Right cardiac atrium (tissue), 5 donors: ENCODE results near the gene ZNF324. TPM values are rescaled to one million over a fixed set of nuclear protein-coding genes. Genes with fewer than 3 reads are reported as not detected.
"Not testable (repeated sequence)": the region's sequence is repeated elsewhere in the genome, so short reads cannot be mapped to it uniquely, and the experiment has no call there.

Source experiments
- ATAC-seq, 2 donors: fragments of 200-7000 bp; cut with Tn5 transposase; one replicate each; pipeline versions ENCODE4 v1.8.0 to v1.9.1; 2020; ENCODE audit warnings: moderate library complexity in 2 of 2, mild to moderate bottlenecking in 1 of 2
- DNase-seq, 3 donors: peaks; one replicate each; pipeline ENCODE4 v3.0.0-alpha.2; 2020
- H3K27ac ChIP-seq: one replicate; pipeline ENCODE4 v1.5.1; 2013; ENCODE audit warnings: mild to moderate bottlenecking, low read length, control low read depth, moderate library complexity
- H3K27me3 ChIP-seq: one replicate; pipeline ENCODE4 v1.6.1; 2013; ENCODE audit not compliant: control insufficient read depth, insufficient read depth
- H3K4me1 ChIP-seq: one replicate; pipeline ENCODE4 v1.6.1; 2013; ENCODE audit warnings: low read length; ENCODE audit not compliant: control insufficient read depth, insufficient read depth
- H3K4me3 ChIP-seq: one replicate; pipeline ENCODE4 v1.5.1; 2013; ENCODE audit warnings: low read length, control low read depth
- H3K9me3 ChIP-seq: one replicate; pipeline ENCODE4 v1.6.1; 2013; ENCODE audit warnings: low read length; ENCODE audit not compliant: control insufficient read depth
- WGBS: extraction: QIAGEN DNeasy Blood & Tissue Kit; methylation state at CpG from one replicate; pipeline ENCODE4 v1.1.7; 2013; 5-methylcytosine and 5-hydroxymethylcytosine counted together
- intact Hi-C, 4 donors: fragments of 100-400 bp; cut with DNase I; formaldehyde crosslinking; loops; one replicate each; pipeline versions ENCODE4 v1.11.0 to v1.14.0; 2022 to 2023
- long read RNA-seq, 4 donors: library from polyadenylated mRNA; unstranded; transcript quantifications; one replicate each; pipeline ENCODE4 v2.0.0, GENCODE V29; 2020 to 2021
- polyA plus RNA-seq: library from polyadenylated mRNA; stranded (reverse); fragments of 200-250 nt; gene quantifications from one replicate; pipeline ENCODE4 v1.2.3, GENCODE V29; 2013
- total RNA-seq, 4 donors: library from RNA; stranded (reverse); fragmentation: NEBNext Ultra II Directional; extraction: Animal tissue kit (Norgen Biotek cat#: 25700); gene quantifications; one replicate each; pipeline ENCODE4 v1.2.1, GENCODE V29; 2021
- donor health status: healthy with polysubstance abuse.
- donor health status: DM: no; HTN: yes; CAD: no.
- donor health status: DM: no; HTN: no; CAD: no.
- donor health status: DM: no; HTN: yes; CAD: no; lungs with severe emphysema.
- donor health status: DM: yes; HTN: yes; CAD: no.

ZNF324 gene
- total RNA-seq (1 to 10 TPM; 5.2 to 7.4 (median 6.9) TPM), polyA plus RNA-seq (3.3 TPM)
- long read RNA-seq, donor 1, transcript ZNF324-201 (4 exons, 3,000 nt): major isoform, 13 of 29 reads
- long read RNA-seq, donor 1, partial matches to known transcripts: 1 of 29 reads
- long read RNA-seq, donor 1, other reads (novel, unspliced or antisense): 15 of 29 reads
- long read RNA-seq, donor 2, transcript ZNF324-201 (4 exons, 3,000 nt): major isoform, 14 of 15 reads
- long read RNA-seq, donor 2, partial matches to known transcripts: 0 of 15 reads
- long read RNA-seq, donor 2, other reads (novel, unspliced or antisense): 1 of 15 reads
- long read RNA-seq, donor 3, transcript ZNF324-201 (4 exons, 3,000 nt): major isoform, 46 of 108 reads
- long read RNA-seq, donor 3, partial matches to known transcripts: 61 of 108 reads
- long read RNA-seq, donor 3, other reads (novel, unspliced or antisense): 1 of 108 reads
- long read RNA-seq, donor 4, transcript ZNF324-201 (4 exons, 3,000 nt): major isoform, 10 of 19 reads
- long read RNA-seq, donor 4, partial matches to known transcripts: 0 of 19 reads
- long read RNA-seq, donor 4, other reads (novel, unspliced or antisense): 9 of 19 reads

- under 1% methylated on average over 92 of the region's 92 CpGs for WGBS
- Histone ChIP-seq H3K4me3 (peak within 1 kb of the TSS; percentile 87), H3K27me3 (no peaks in the 10 kb centered on the region), H3K4me1 (peaks cover 6% of the 10 kb centered on the region), H3K27ac (peak within 1 kb of the TSS; percentile 15), H3K9me3 (no peaks in the 10 kb centered on the region)
- DNase-seq (peak; percentile 99 to 100 (median 99)), ATAC-seq (peak; percentile 98)
- intact Hi-C loops: no loop called here
Observed at GRCh38 chr19:58466760-58467589, at the start of gene ZNF324. TSS of gene ZNF324 (plus strand) at chr19:58467080. CDS start at chr19:58469186, 2,106 bp downstream.

GRCh38 chr19:58428617-58429016 lies 38.3 kb upstream of the ZNF324 start:
- Histone ChIP-seq H3K4me1 (no peaks in the 10 kb centered on the region), H3K27ac (no peak overlapping the region), H3K4me3 (no peak overlapping the region), H3K27me3 (no peaks in the 10 kb centered on the region), H3K9me3 (peaks cover 29% of the 10 kb centered on the region)
- 75% methylated on average over 1 of the region's 1 CpG for WGBS
- intact Hi-C loops: no loop called here
- ATAC-seq (peak in 1 of 2 donors; percentile 22), DNase-seq (no peak)

GRCh38 chr19:58429745-58430144 lies 37.1 kb upstream of the ZNF324 start:
- Histone ChIP-seq H3K4me1 (no peaks in the 10 kb centered on the region), H3K4me3 (no peak overlapping the region), H3K27me3 (no peaks in the 10 kb centered on the region), H3K9me3 (peaks cover 40% of the 10 kb centered on the region), H3K27ac (no peak overlapping the region)
- DNase-seq: no peak
- intact Hi-C loops: no loop called here
- ATAC-seq: no peak

GRCh38 chr19:58434217-58434616 lies 32.7 kb upstream of the ZNF324 start:
- intact Hi-C loops: no loop called here
- H3K27ac ChIP-seq: no peak overlapping the region
- no peak for ATAC-seq
- peaks cover 40% of the 10 kb centered on the region for H3K9me3 ChIP-seq
- peak overlapping the region; percentile 11 for H3K4me3 ChIP-seq
- H3K4me1 ChIP-seq: peaks cover 2% of the 10 kb centered on the region
- 96% methylated on average over 2 of the region's 2 CpGs for WGBS
- no peak for DNase-seq
- H3K27me3 ChIP-seq: no peaks in the 10 kb centered on the region

- intact Hi-C loops: no loop called here
- peak within 1 kb of the TSS; percentile 77 for H3K27ac ChIP-seq
- DNase-seq (peak; percentile 98), ATAC-seq (peak; percentile 99)
- no peaks in the 10 kb centered on the region for H3K27me3 ChIP-seq
- 7% methylated on average over 59 of the region's 59 CpGs for WGBS
- H3K9me3 ChIP-seq: peaks cover 3% of the 10 kb centered on the region
- peaks cover 6% of the 10 kb centered on the region for H3K4me1 ChIP-seq
- H3K4me3 ChIP-seq: peak within 1 kb of the TSS; percentile 80
Observed at GRCh38 chr19:58439576-58440554, 27.0 kb upstream of the ZNF324 start, which contains the start of gene ZNF132. TSS of gene ZNF132 (minus strand) at chr19:58440153. CDS start at chr19:58439821, 332 bp downstream.

GRCh38 chr19:58440556-58440955 lies 26.3 kb upstream of the ZNF324 start:
- intact Hi-C loops: no loop called here
- 12% methylated on average over 31 of the region's 31 CpGs for WGBS
- H3K4me1 ChIP-seq: peaks cover 6% of the 10 kb centered on the region
- peak overlapping the region; percentile 80 for H3K4me3 ChIP-seq
- ATAC-seq: peak; percentile 5 to 21
- DNase-seq: no peak
- H3K27ac ChIP-seq: peak overlapping the region; percentile 77
- no peaks in the 10 kb centered on the region for H3K27me3 ChIP-seq
- no peaks in the 10 kb centered on the region for H3K9me3 ChIP-seq

- H3K9me3 ChIP-seq, H3K4me3 ChIP-seq, H3K27ac ChIP-seq, H3K4me1 ChIP-seq, H3K27me3 ChIP-seq, intact Hi-C loops, DNase-seq, ATAC-seq: not testable (repeated sequence)
- WGBS: 88% methylated on average over 7 of the region's 7 CpGs
Observed at GRCh38 chr19:58442986-58443385, 23.9 kb upstream of the ZNF324 start.

GRCh38 chr19:58448860-58449259 lies 18.0 kb upstream of the ZNF324 start:
- ATAC-seq, H3K4me3 ChIP-seq, H3K27me3 ChIP-seq, H3K27ac ChIP-seq, H3K4me1 ChIP-seq, DNase-seq, H3K9me3 ChIP-seq, intact Hi-C loops: not testable (repeated sequence)
- WGBS: 67% methylated on average over 3 of the region's 3 CpGs

- 56% methylated on average over 5 of the region's 5 CpGs for WGBS
- intact Hi-C loops, H3K4me1 ChIP-seq, H3K9me3 ChIP-seq, ATAC-seq, H3K27ac ChIP-seq, H3K4me3 ChIP-seq, H3K27me3 ChIP-seq: not testable (repeated sequence)
- DNase-seq: peak in 1 of 3 donors; percentile 19
Observed at GRCh38 chr19:58449980-58450379, 16.9 kb upstream of the ZNF324 start.

- H3K4me1 ChIP-seq: no peaks in the 10 kb centered on the region
- H3K4me3 ChIP-seq: peak overlapping the region; percentile 83
- WGBS: 7% methylated on average over 11 of the region's 11 CpGs
- no peak overlapping the region for H3K27ac ChIP-seq
- no peaks in the 10 kb centered on the region for H3K9me3 ChIP-seq
- peak in 1 of 2 donors; percentile 6 for ATAC-seq
- DNase-seq: no peak
- intact Hi-C loops: no loop called here
- no peaks in the 10 kb centered on the region for H3K27me3 ChIP-seq
Observed at GRCh38 chr19:58450856-58451357, 16.0 kb upstream of the ZNF324 start.
